Nephron (organoid): ENCODE measurements around the gene OR51B2.
"Not testable (repeated sequence)": the region's sequence is repeated elsewhere in the genome, so short reads cannot be mapped to it uniquely, and the experiment has no call there.

Experiments used
- H3K27ac Mint-ChIP-seq, 3 experiments: 2 replicates each; pipeline ENCODE4 v1.8.0; 2020; ENCODE audit warnings: mixed read lengths in 3 of 3, mild to moderate bottlenecking in 2 of 3, moderate library complexity in 1 of 3
- H3K27me3 Mint-ChIP-seq: 2 replicates; pipeline ENCODE4 v1.8.0; 2021; ENCODE audit warnings: low read depth, mild to moderate bottlenecking, moderate library complexity, mixed read lengths
- H3K36me3 Mint-ChIP-seq: 2 replicates; pipeline ENCODE4 v1.8.0; 2020; ENCODE audit warnings: low read depth, mixed read lengths
- H3K4me1 Mint-ChIP-seq: 2 replicates; pipeline ENCODE4 v1.8.0; 2020; ENCODE audit warnings: mixed read lengths
- H3K4me3 Mint-ChIP-seq, 3 experiments: 2 replicates each; pipeline ENCODE4 v1.8.0; 2020; ENCODE audit warnings: mild to moderate bottlenecking in 3 of 3, mixed read lengths in 3 of 3, moderate library complexity in 2 of 3
- H3K9me3 Mint-ChIP-seq: 2 replicates; pipeline ENCODE4 v1.8.0; 2020; ENCODE audit warnings: mixed read lengths
- TF ChIP-seq, protein P1 (sequence below), 3 experiments: fragments of 200-600 bp; sonication (generic); IDR thresholded peaks; one replicate each; pipeline ENCODE4 v1.5.0; 2021; ENCODE audit warnings: antibody characterized with exemption in 3 of 3; ENCODE audit not compliant: unreplicated experiment in 3 of 3

Gene OR51B2

GRCh38 chr11:5348551-5349194 is 24.6 kb upstream of the OR51B2 start:
- no peaks in the 10 kb centered on the region for H3K4me1 Mint-ChIP-seq
- H3K9me3 Mint-ChIP-seq: no peaks in the 10 kb centered on the region

GRCh38 chr11:5345831-5346230 is 21.7 kb upstream of the OR51B2 start:
- H3K4me1 Mint-ChIP-seq: no peaks in the 10 kb centered on the region
- H3K27ac Mint-ChIP-seq: no peak overlapping the region
- no peaks in the 10 kb centered on the region for H3K36me3 Mint-ChIP-seq
- H3K27me3 Mint-ChIP-seq: peaks cover 7% of the 10 kb centered on the region
- H3K9me3 Mint-ChIP-seq: no peaks in the 10 kb centered on the region
- no peak overlapping the region for H3K4me3 Mint-ChIP-seq
- TF ChIP-seq, protein P1, sequence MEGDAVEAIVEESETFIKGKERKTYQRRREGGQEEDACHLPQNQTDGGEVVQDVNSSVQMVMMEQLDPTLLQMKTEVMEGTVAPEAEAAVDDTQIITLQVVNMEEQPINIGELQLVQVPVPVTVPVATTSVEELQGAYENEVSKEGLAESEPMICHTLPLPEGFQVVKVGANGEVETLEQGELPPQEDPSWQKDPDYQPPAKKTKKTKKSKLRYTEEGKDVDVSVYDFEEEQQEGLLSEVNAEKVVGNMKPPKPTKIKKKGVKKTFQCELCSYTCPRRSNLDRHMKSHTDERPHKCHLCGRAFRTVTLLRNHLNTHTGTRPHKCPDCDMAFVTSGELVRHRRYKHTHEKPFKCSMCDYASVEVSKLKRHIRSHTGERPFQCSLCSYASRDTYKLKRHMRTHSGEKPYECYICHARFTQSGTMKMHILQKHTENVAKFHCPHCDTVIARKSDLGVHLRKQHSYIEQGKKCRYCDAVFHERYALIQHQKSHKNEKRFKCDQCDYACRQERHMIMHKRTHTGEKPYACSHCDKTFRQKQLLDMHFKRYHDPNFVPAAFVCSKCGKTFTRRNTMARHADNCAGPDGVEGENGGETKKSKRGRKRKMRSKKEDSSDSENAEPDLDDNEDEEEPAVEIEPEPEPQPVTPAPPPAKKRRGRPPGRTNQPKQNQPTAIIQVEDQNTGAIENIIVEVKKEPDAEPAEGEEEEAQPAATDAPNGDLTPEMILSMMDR (IDR thresholded peaks at IDR 0.05; ENCODE audit: unreplicated experiment in 3 of 3): no peak

More at GRCh38 chr11:5348551-5349194, 24.6 kb upstream of the OR51B2 start:
- no peaks in the 10 kb centered on the region for H3K36me3 Mint-ChIP-seq
- H3K27ac Mint-ChIP-seq: no peak overlapping the region
- H3K27me3 Mint-ChIP-seq: peaks cover 7% of the 10 kb centered on the region
- H3K4me3 Mint-ChIP-seq: no peak overlapping the region
- TF ChIP-seq, protein P1 (IDR thresholded peaks at IDR 0.05; ENCODE audit: unreplicated experiment in 3 of 3): no peak

- Mint-ChIP-seq H3K9me3 (no peaks in the 10 kb centered on the region), H3K4me1 (no peaks in the 10 kb centered on the region), H3K27me3 (peaks cover 6% of the 10 kb centered on the region), H3K27ac (no peak within 1 kb of the TSS), H3K36me3 (no peaks in the 10 kb centered on the region), H3K4me3 (no peak within 1 kb of the TSS)
- TF ChIP-seq, protein P1 (IDR thresholded peaks at IDR 0.05; ENCODE audit: unreplicated experiment in 3 of 3): no peak
Observed at GRCh38 chr11:5343474-5344335, 19.6 kb upstream of the OR51B2 start, which contains the start of gene OR51B5. TSS of gene OR51B5 (minus strand) at chr11:5343524. CDS start at chr11:5343524, 0 bp downstream.

DNA sequence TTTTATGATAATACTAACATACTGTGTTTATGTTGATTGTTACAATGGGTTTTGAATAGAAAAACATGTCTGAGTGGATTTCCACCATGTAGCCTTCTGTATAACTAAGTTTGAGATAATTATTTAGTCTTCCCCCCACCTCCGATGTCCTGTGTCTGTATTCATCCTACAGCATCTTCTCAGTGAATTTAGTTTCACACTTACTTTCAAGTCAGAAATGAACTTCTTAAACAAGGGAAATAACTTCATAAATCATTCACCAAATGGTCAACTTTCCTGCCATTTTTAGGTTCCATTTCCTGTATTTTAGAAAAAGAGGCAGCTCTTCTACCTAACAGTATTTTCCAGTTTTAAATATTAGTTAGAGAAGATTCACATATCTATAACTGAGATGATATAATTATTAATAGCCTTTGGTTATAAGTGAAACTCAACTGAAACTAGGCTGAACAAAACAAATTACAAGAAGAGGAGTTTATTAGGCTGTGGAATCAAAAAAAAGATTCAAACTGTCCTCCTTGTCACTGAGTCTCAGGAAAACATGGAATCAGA is 15.8 kb upstream of the OR51B2 start:
- Mint-ChIP-seq H3K36me3 (no peaks in the 10 kb centered on the region), H3K9me3 (no peaks in the 10 kb centered on the region), H3K27me3 (no peaks in the 10 kb centered on the region), H3K4me1 (no peaks in the 10 kb centered on the region), H3K4me3 (no peak overlapping the region), H3K27ac (no peak overlapping the region)
- TF ChIP-seq, protein P1 (IDR thresholded peaks at IDR 0.05; ENCODE audit: unreplicated experiment in 3 of 3): no peak

- H3K27ac Mint-ChIP-seq, H3K9me3 Mint-ChIP-seq, H3K4me1 Mint-ChIP-seq, H3K27me3 Mint-ChIP-seq, H3K4me3 Mint-ChIP-seq, H3K36me3 Mint-ChIP-seq: not testable (repeated sequence)
Observed at GRCh38 chr11:5337253-5337652, 13.2 kb upstream of the OR51B2 start.

- no peaks in the 10 kb centered on the region for H3K27me3 Mint-ChIP-seq
- TF ChIP-seq, protein P1 (IDR thresholded peaks at IDR 0.05; ENCODE audit: unreplicated experiment in 3 of 3): no peak
- no peak overlapping the region for H3K27ac Mint-ChIP-seq
- H3K4me1 Mint-ChIP-seq: no peaks in the 10 kb centered on the region
- H3K36me3 Mint-ChIP-seq: no peaks in the 10 kb centered on the region
- no peaks in the 10 kb centered on the region for H3K9me3 Mint-ChIP-seq
- no peak overlapping the region for H3K4me3 Mint-ChIP-seq
Observed at GRCh38 chr11:5336331-5336730, 12.2 kb upstream of the OR51B2 start.
